ENCODE measurements around the gene REC8.
A peak's percentile ranks its signal among the peaks of the same experiment; 100 is the strongest.

Gene REC8

DNA sequence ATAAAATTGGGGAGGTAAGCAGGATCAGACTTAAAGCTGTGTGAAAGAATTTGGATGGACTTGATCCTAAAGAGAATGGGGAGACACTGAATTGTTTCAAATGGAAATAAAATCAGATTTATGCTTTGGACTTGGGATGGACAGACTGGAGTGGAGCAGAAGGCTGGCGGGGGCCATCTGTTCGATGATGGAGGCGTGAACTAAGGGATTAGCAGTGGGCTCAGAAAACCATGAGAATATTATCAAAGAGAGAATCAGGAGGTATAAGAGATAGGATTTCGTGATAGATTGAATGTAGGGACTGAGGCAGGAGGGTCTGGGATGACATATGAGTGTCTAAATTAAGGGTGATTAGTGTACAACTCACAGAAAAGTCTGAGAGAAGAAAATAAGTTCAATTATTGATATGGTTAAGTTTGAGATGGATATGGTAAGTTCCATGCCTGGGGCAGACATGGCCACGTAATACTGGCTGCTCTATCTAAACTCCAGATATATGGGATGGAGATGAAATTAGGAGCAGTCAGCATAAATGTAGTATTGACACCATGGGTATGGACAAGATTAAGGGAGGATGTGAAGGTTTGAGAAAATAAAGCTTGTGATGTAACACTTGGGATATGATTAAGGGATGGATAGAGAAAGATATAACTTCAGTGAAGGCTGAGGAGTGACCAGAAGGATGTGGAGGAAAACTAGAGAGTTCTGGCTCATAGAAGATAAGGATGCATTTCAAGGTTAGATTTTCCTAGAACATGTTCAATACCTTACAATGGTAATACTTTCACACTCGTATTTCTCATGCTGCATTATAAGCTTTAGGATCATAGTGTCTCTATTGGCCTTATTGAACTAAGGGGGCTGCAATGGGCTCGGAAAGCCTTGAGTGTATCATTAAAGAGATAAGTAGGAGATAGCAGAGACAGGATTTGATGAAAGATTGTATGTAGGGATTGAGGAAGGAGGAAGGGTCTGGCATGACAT, 32.6 kb downstream of the REC8 start:
- Histone ChIP-seq H3K4me3 (no peak overlapping the region), H3K36me3 (peaks cover 38 to 52% (median 41%) of the 10 kb centered on the region in 3 donors), H3K4me1 (no peaks in the 10 kb centered on the region), H3K27ac (no peak overlapping the region), H3K9me3 (no peaks in the 10 kb centered on the region), H3K27me3 (no peaks in the 10 kb centered on the region)
- peak in 1 of 2 donors; percentile 11 for DNase-seq
- intact Hi-C loops (cut with DNase I; ENCODE audit: low total_unique reads), result no loop called here
- TF ChIP-seq, protein P1, sequence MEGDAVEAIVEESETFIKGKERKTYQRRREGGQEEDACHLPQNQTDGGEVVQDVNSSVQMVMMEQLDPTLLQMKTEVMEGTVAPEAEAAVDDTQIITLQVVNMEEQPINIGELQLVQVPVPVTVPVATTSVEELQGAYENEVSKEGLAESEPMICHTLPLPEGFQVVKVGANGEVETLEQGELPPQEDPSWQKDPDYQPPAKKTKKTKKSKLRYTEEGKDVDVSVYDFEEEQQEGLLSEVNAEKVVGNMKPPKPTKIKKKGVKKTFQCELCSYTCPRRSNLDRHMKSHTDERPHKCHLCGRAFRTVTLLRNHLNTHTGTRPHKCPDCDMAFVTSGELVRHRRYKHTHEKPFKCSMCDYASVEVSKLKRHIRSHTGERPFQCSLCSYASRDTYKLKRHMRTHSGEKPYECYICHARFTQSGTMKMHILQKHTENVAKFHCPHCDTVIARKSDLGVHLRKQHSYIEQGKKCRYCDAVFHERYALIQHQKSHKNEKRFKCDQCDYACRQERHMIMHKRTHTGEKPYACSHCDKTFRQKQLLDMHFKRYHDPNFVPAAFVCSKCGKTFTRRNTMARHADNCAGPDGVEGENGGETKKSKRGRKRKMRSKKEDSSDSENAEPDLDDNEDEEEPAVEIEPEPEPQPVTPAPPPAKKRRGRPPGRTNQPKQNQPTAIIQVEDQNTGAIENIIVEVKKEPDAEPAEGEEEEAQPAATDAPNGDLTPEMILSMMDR (IDR thresholded peaks at IDR 0.05), result no peak

GRCh38 chr14:24206260-24207103, 34.6 kb downstream of the REC8 start:
- intact Hi-C loops (cut with DNase I; ENCODE audit: low total_unique reads), result no loop called here
- TF ChIP-seq, protein P1 (IDR thresholded peaks at IDR 0.05), result no peak
- H3K27ac ChIP-seq, result no peak overlapping the region
- peaks cover 48 to 68% (median 53%) of the 10 kb centered on the region in 3 donors for H3K36me3 ChIP-seq
- no peaks in the 10 kb centered on the region for H3K4me1 ChIP-seq
- DNase-seq, result peak in 1 of 2 donors; percentile 53
- H3K9me3 ChIP-seq, result no peaks in the 10 kb centered on the region
- H3K27me3 ChIP-seq, result no peaks in the 10 kb centered on the region
- no peak overlapping the region for H3K4me3 ChIP-seq

GRCh38 chr14:24207104-24207551, 35.2 kb downstream of the REC8 start:
- peak in 1 of 2 donors; percentile 28 for DNase-seq
- Histone ChIP-seq H3K36me3 (peaks cover 47 to 66% (median 52%) of the 10 kb centered on the region in 3 donors), H3K27me3 (no peaks in the 10 kb centered on the region), H3K4me1 (peaks cover 0 to 4% (median 3%) of the 10 kb centered on the region in 4 donors), H3K27ac (no peak overlapping the region), H3K4me3 (no peak overlapping the region), H3K9me3 (no peaks in the 10 kb centered on the region)
- intact Hi-C loops (cut with DNase I; ENCODE audit: low total_unique reads), result no loop called here
- TF ChIP-seq, protein P1 (IDR thresholded peaks at IDR 0.05), result no peak

- H3K27me3 ChIP-seq, result no peaks in the 10 kb centered on the region
- TF ChIP-seq, protein P1 (IDR thresholded peaks at IDR 0.05), result no peak
- peaks cover 0 to 8% (median 7%) of the 10 kb centered on the region in 4 donors for H3K4me1 ChIP-seq
- DNase-seq, result peak in 1 of 2 donors; percentile 29
- H3K4me3 ChIP-seq, result no peak overlapping the region
- no peak overlapping the region for H3K27ac ChIP-seq
- H3K36me3 ChIP-seq, result peaks cover 43 to 61% (median 48%) of the 10 kb centered on the region in 3 donors
- intact Hi-C loops (cut with DNase I; ENCODE audit: low total_unique reads), result no loop called here
- H3K9me3 ChIP-seq, result no peaks in the 10 kb centered on the region
Measured at GRCh38 chr14:24207625-24208024, 35.7 kb downstream of the REC8 start.

DNA sequence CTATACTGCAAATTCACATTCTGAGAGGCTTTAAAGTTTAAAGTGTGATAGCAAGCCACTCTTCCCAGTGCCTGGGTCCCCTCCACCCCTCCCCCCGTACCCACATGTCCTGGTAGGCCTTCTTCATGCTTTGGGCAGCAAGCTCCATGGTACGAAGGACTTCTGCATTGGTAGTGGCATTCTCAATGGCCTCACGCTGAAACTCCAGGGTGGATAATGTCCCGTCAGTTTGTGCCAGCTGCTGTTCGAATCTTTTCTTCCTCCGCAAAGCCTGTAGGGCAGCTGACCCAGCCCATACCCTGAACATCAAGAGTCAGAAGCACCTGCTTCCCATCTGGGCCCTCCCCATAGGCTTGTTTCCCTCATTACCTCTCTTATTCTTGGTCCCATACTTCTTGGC, 39.4 kb downstream of the REC8 start:
- H3K4me3 ChIP-seq, result no peak overlapping the region
- intact Hi-C loops (cut with DNase I; ENCODE audit: low total_unique reads), result no loop called here
- H3K27ac ChIP-seq, result no peak overlapping the region
- TF ChIP-seq, protein P1 (IDR thresholded peaks at IDR 0.05), result no peak
- no peaks in the 10 kb centered on the region for H3K27me3 ChIP-seq
- peaks cover 0 to 31% (median 26%) of the 10 kb centered on the region in 4 donors for H3K4me1 ChIP-seq
- no peaks in the 10 kb centered on the region for H3K9me3 ChIP-seq
- H3K36me3 ChIP-seq, result peaks cover 30 to 45% (median 39%) of the 10 kb centered on the region in 3 donors
- peak in 1 of 2 donors; percentile 35 for DNase-seq

Data from tibial artery (tissue), 4 donors.